ENCODE measurements around the gene ZFYVE19. TPM values are rescaled to one million over a fixed set of nuclear protein-coding genes. Genes with fewer than 3 reads are reported as not detected.
A peak's percentile ranks its signal among the peaks of the same experiment; 100 is the strongest.

The ZFYVE19 gene
- total and polyA plus RNA-seq, 2 donors (not counting 1 experiment from before 2014, with no cell fraction given), result 14.1 to 21.3 TPM

DNA sequence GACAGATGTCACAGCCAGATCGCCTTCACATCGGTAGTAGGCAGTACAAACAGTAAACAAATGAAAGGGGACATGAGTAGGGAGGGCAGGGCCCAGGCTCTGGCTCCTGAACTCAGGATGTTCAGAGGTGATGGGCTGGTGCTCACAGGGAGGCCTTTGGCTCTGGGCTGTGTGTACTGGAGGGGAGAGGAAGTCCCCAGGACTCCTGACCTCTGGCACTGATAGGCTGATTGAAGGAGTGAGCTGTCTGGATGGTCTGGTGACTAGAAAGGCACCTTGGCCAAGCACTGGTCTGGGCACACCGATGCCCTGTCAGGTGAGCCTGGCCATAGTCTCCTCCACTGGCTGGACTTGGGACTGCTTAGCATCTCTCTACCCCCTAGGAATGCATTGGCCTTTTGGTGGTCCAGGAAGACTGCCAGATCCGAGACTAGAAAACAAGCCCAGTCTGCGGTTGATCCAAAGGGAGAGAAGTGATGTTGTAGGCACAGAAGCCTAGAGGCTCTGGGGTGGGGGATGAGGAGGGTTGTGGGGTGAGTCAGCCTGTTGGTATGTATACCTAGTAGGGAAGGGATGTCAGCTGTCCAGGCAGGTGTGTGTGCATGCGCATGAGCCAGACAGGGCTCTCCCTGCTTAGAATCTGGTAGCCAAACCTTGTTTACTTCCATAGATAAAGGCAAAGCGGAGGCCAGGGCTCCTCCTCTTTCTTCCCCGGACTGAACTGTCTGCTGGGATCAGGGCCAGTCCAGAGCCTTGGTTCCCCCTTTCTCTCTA is 38.8 kb downstream of the ZFYVE19 start:
- H3K9ac ChIP-seq (ENCODE audit: insufficient read depth, low read length), result no peak overlapping the region
- no peak overlapping the region for H3K27ac ChIP-seq (ENCODE audit: insufficient read depth, low read length)
- H3K4me2 ChIP-seq (ENCODE audit: extremely low read depth, insufficient read depth, low read length), result no peak overlapping the region
- H4K20me1 ChIP-seq (ENCODE audit: control insufficient read depth, extremely low read depth, insufficient read depth, low read length), result no peaks in the 10 kb centered on the region
- H2AFZ ChIP-seq (ENCODE audit: low read length), result no peak overlapping the region
- no peak for TF ChIP-seq EZH2 (IDR thresholded peaks at IDR 0.05; ENCODE audit: low read length, missing control alignments)
- TF ChIP-seq, protein P1, sequence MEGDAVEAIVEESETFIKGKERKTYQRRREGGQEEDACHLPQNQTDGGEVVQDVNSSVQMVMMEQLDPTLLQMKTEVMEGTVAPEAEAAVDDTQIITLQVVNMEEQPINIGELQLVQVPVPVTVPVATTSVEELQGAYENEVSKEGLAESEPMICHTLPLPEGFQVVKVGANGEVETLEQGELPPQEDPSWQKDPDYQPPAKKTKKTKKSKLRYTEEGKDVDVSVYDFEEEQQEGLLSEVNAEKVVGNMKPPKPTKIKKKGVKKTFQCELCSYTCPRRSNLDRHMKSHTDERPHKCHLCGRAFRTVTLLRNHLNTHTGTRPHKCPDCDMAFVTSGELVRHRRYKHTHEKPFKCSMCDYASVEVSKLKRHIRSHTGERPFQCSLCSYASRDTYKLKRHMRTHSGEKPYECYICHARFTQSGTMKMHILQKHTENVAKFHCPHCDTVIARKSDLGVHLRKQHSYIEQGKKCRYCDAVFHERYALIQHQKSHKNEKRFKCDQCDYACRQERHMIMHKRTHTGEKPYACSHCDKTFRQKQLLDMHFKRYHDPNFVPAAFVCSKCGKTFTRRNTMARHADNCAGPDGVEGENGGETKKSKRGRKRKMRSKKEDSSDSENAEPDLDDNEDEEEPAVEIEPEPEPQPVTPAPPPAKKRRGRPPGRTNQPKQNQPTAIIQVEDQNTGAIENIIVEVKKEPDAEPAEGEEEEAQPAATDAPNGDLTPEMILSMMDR (conservative IDR thresholded peaks at IDR 0.05 in 1 of 2, IDR thresholded peaks at IDR 0.05 in 1 of 2; ENCODE audit: low read depth in 1 of 2, low read length in 2 of 2), result no peak
- no peaks in the 10 kb centered on the region for H3K36me3 ChIP-seq (ENCODE audit: control insufficient read depth, insufficient read depth, low read length)
- DNase-seq (ENCODE audit: low read depth in 2 of 2), result peak in 1 of 2 donors; percentile 30
- H3K27me3 ChIP-seq (ENCODE audit: control insufficient read depth, insufficient read depth, low read length), result peaks cover 41% of the 10 kb centered on the region
- no peaks in the 10 kb centered on the region for H3K4me1 ChIP-seq (ENCODE audit: control insufficient read depth, extremely low read depth, insufficient read depth, low read length)
- H3K79me2 ChIP-seq (ENCODE audit: control insufficient read depth, insufficient read depth, low read length), result no peaks in the 10 kb centered on the region
- H3K4me3 ChIP-seq (replicated peaks in 1 of 4; ENCODE audit: control extremely low read depth in 1 of 4, insufficient read depth in 1 of 4, low read depth in 3 of 4, low read length in 4 of 4), result no peak overlapping the region
- no peaks in the 10 kb centered on the region for H3K9me3 ChIP-seq (ENCODE audit: control insufficient read depth, insufficient read depth, low read depth, low read length)

- TF ChIP-seq, protein P1 (conservative IDR thresholded peaks at IDR 0.05 in 1 of 2, IDR thresholded peaks at IDR 0.05 in 1 of 2; ENCODE audit: low read depth in 1 of 2, low read length in 2 of 2), result no peak
- TF ChIP-seq EZH2 (IDR thresholded peaks at IDR 0.05; ENCODE audit: low read length, missing control alignments), result no peak
- no peaks in the 10 kb centered on the region for H3K79me2 ChIP-seq (ENCODE audit: control insufficient read depth, insufficient read depth, low read length)
- no peaks in the 10 kb centered on the region for H3K36me3 ChIP-seq (ENCODE audit: control insufficient read depth, insufficient read depth, low read length)
These were observed 39.9 kb downstream of the ZFYVE19 start for GRCh38 chr15:40846841-40847222.

DNA sequence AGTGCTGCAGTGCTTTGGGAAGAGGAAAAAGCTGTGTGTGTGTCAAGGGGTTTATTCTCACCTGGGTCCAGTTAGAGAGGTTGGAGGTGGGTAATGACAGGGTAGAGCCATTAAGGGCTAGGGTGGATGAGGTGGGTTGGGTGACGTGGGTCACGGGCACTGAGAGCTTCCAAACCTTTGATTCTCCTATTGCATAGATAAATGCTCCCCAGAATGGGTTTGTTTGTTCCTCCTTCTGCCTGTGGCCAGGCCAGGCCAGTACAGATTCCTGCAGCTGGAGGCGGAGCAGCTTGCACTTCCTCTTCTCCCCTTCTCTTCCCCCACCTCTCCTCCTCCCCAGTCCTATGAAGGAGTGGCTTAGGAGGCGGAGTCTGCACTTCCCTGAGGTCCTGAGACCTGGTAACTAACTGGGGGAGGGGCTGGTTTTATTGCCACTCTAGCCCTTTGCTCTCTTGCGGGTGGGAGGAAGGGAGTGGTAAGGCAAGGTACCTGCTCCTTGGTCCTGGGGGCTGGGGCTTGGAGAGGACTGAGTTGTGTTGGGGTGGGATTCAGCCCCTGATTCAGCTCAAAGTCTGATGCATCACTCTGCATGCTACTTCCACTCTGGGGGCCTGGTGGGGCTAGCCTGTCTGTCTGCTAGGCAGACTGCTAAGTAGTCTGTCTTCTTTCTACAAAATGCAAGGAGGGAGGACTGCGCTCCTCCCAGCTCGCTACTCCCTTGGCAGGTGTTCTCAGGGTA is 40.5 kb downstream of the ZFYVE19 start:
- no peak overlapping the region for H3K4me3 ChIP-seq (replicated peaks in 1 of 4; ENCODE audit: control extremely low read depth in 1 of 4, insufficient read depth in 1 of 4, low read depth in 3 of 4, low read length in 4 of 4)
- peak in 1 of 2 donors; percentile 36 for DNase-seq (ENCODE audit: low read depth in 2 of 2)
- H3K4me1 ChIP-seq (ENCODE audit: control insufficient read depth, extremely low read depth, insufficient read depth, low read length), result no peaks in the 10 kb centered on the region
- H3K9ac ChIP-seq (ENCODE audit: insufficient read depth, low read length), result no peak overlapping the region
- no peak overlapping the region for H2AFZ ChIP-seq (ENCODE audit: low read length)
- H3K27ac ChIP-seq (ENCODE audit: insufficient read depth, low read length), result no peak overlapping the region
- H4K20me1 ChIP-seq (ENCODE audit: control insufficient read depth, extremely low read depth, insufficient read depth, low read length), result no peaks in the 10 kb centered on the region
- no peaks in the 10 kb centered on the region for H3K79me2 ChIP-seq (ENCODE audit: control insufficient read depth, insufficient read depth, low read length)
- H3K36me3 ChIP-seq (ENCODE audit: control insufficient read depth, insufficient read depth, low read length), result no peaks in the 10 kb centered on the region
- no peak overlapping the region for H3K4me2 ChIP-seq (ENCODE audit: extremely low read depth, insufficient read depth, low read length)
- TF ChIP-seq EZH2 (IDR thresholded peaks at IDR 0.05; ENCODE audit: low read length, missing control alignments), result no peak
- TF ChIP-seq, protein P1 (conservative IDR thresholded peaks at IDR 0.05 in 1 of 2, IDR thresholded peaks at IDR 0.05 in 1 of 2; ENCODE audit: low read depth in 1 of 2, low read length in 2 of 2), result no peak
- H3K9me3 ChIP-seq (ENCODE audit: control insufficient read depth, insufficient read depth, low read depth, low read length), result no peaks in the 10 kb centered on the region
- H3K27me3 ChIP-seq (ENCODE audit: control insufficient read depth, insufficient read depth, low read length), result peaks cover 34% of the 10 kb centered on the region

More at GRCh38 chr15:40846841-40847222, 39.9 kb downstream of the ZFYVE19 start:
- no peaks in the 10 kb centered on the region for H3K4me1 ChIP-seq (ENCODE audit: control insufficient read depth, extremely low read depth, insufficient read depth, low read length)
- H2AFZ ChIP-seq (ENCODE audit: low read length), result no peak overlapping the region
- no peaks in the 10 kb centered on the region for H4K20me1 ChIP-seq (ENCODE audit: control insufficient read depth, extremely low read depth, insufficient read depth, low read length)
- no peak overlapping the region for H3K4me3 ChIP-seq (replicated peaks in 1 of 4; ENCODE audit: control extremely low read depth in 1 of 4, insufficient read depth in 1 of 4, low read depth in 3 of 4, low read length in 4 of 4)
- no peak overlapping the region for H3K9ac ChIP-seq (ENCODE audit: insufficient read depth, low read length)
- no peak overlapping the region for H3K4me2 ChIP-seq (ENCODE audit: extremely low read depth, insufficient read depth, low read length)
- peaks cover 38% of the 10 kb centered on the region for H3K27me3 ChIP-seq (ENCODE audit: control insufficient read depth, insufficient read depth, low read length)
- H3K27ac ChIP-seq (ENCODE audit: insufficient read depth, low read length), result no peak overlapping the region
- H3K9me3 ChIP-seq (ENCODE audit: control insufficient read depth, insufficient read depth, low read depth, low read length), result no peaks in the 10 kb centered on the region
- no peak for DNase-seq (ENCODE audit: low read depth in 2 of 2)

Data from fibroblast of lung (primary cell).